Loucy (cell line): ENCODE measurements around the gene SLC26A8.

Experiments used
- CTCF ChIP-seq: fragments of 200-600 bp; sonication (generic); conservative IDR thresholded peaks from 2 replicates; pipeline ENCODE4 v1.5.1; 2014; ENCODE audit warnings: mild to moderate bottlenecking, antibody characterized with exemption, low read length
- EZH2phosphoT487 ChIP-seq: fragments of 200-600 bp; IDR thresholded peaks from 2 replicates; pipeline ENCODE4 v1.6.1; 2018; ENCODE audit warnings: antibody characterized with exemption, mild to moderate bottlenecking, moderate library complexity, borderline replicate concordance

- no peak for TF ChIP-seq CTCF
- no peak for TF ChIP-seq EZH2phosphoT487
These were observed 30.0 kb upstream of the SLC26A8 start for GRCh38 chr6:36054415-36054814.
